GM23338 (cell line): ENCODE measurements around the gene CDH8. TPM values are rescaled to one million over a fixed set of nuclear protein-coding genes. Genes with fewer than 3 reads are reported as not detected.

Experiments used
- ATAC-seq: fragments of 200-7000 bp; cut with Tn5 transposase; 3 replicates; pipeline ENCODE4 v1.9.1; 2020
- DNase-seq: peaks from one replicate; pipeline ENCODE4 v3.0.0-alpha.2; 2015; ENCODE audit warnings: low spot score
- H2AFZ ChIP-seq: fragments of 200-600 bp; sonication (generic); 2 replicates; pipeline ENCODE4 v1.8.0; 2016; ENCODE audit warnings: antibody characterized with exemption, mild to moderate bottlenecking, moderate library complexity
- H3F3A ChIP-seq: fragments of 200-600 bp; sonication (generic); replicated peaks from 2 replicates; pipeline ENCODE4 v1.8.0; 2017; ENCODE audit warnings: antibody characterized with exemption, mixed run types, low read depth
- H3K27ac ChIP-seq: fragments of 200-600 bp; sonication (generic); 2 replicates; pipeline ENCODE4 v1.6.1; 2016; ENCODE audit warnings: low read depth
- H3K27me3 ChIP-seq: fragments of 200-600 bp; sonication (generic); 2 replicates; pipeline ENCODE4 v1.8.0; 2016; ENCODE audit warnings: mild to moderate bottlenecking, mixed run types, moderate library complexity; ENCODE audit not compliant: insufficient read depth
- H3K36me3 ChIP-seq: fragments of 200-600 bp; sonication (generic); 2 replicates; pipeline ENCODE4 v1.8.0; 2016; ENCODE audit warnings: mild to moderate bottlenecking; ENCODE audit not compliant: insufficient read depth
- H3K4me1 ChIP-seq: fragments of 200-600 bp; sonication (generic); 2 replicates; pipeline ENCODE4 v1.8.0; 2016; ENCODE audit warnings: mild to moderate bottlenecking, moderate library complexity; ENCODE audit not compliant: insufficient read depth
- H3K4me2 ChIP-seq: fragments of 200-600 bp; sonication (generic); 2 replicates; pipeline ENCODE4 v1.7.1; 2017; ENCODE audit warnings: mixed run types
- H3K4me3 ChIP-seq: fragments of 200-600 bp; sonication (generic); 2 replicates; pipeline ENCODE4 v1.6.1; 2016; ENCODE audit warnings: mixed run types
- H3K79me2 ChIP-seq: fragments of 200-600 bp; sonication (generic); replicated peaks from 2 replicates; pipeline ENCODE4 v1.8.0; 2017; ENCODE audit warnings: mild to moderate bottlenecking; ENCODE audit not compliant: insufficient read depth
- H3K9me2 ChIP-seq: fragments of 200-600 bp; sonication (generic); 2 replicates; pipeline ENCODE4 v1.8.0; 2017; ENCODE audit not compliant: insufficient read depth
- H4K20me1 ChIP-seq: fragments of 200-600 bp; sonication (generic); replicated peaks from 2 replicates; pipeline ENCODE4 v1.8.0; 2017; ENCODE audit warnings: mild to moderate bottlenecking; ENCODE audit not compliant: insufficient read depth
- H3K27ac Mint-ChIP-seq: 2 replicates; pipeline ENCODE4 v1.8.0; 2020; ENCODE audit warnings: inconsistent platforms, mild to moderate bottlenecking, moderate library complexity, mixed read lengths
- H3K27me3 Mint-ChIP-seq: 3 replicates; pipeline ENCODE4 v1.8.0; 2022; ENCODE audit warnings: low read depth, mild to moderate bottlenecking, moderate library complexity, mixed read lengths, inconsistent platforms; ENCODE audit not compliant: insufficient read depth, poor library complexity
- H3K36me3 Mint-ChIP-seq: 3 replicates; pipeline ENCODE4 v1.8.0; 2021; ENCODE audit warnings: low read depth, mild to moderate bottlenecking, inconsistent platforms, moderate library complexity, mixed read lengths
- H3K4me1 Mint-ChIP-seq: 3 replicates; pipeline ENCODE4 v1.8.0; 2020; ENCODE audit warnings: mild to moderate bottlenecking, inconsistent platforms, mixed read lengths
- H3K4me3 Mint-ChIP-seq: 3 replicates; pipeline ENCODE4 v1.8.0; 2021; ENCODE audit warnings: moderate library complexity, mild to moderate bottlenecking, inconsistent platforms, mixed read lengths
- H3K9me3 Mint-ChIP-seq: 3 replicates; pipeline ENCODE4 v1.8.0; 2020; ENCODE audit warnings: moderate library complexity, mild to moderate bottlenecking, inconsistent platforms, mixed read lengths
- CREB1 ChIP-seq: fragments of 250-450 bp; sonication (Bioruptor Pico); IDR thresholded peaks from 2 replicates; pipeline ENCODE4 v1.5.0; 2020; ENCODE audit warnings: low read depth, mild to moderate bottlenecking, moderate library complexity
- CTCF ChIP-seq, 2 experiments: fragments of 200-600 bp in 1 of 2; sonication (generic) in 1 of 2; conservative IDR thresholded peaks; 2 replicates each; pipeline versions ENCODE4 v1.5.1 to v1.6.1; 2016 to 2017; ENCODE audit warnings: antibody characterized with exemption in 2 of 2, low read depth in 2 of 2, mild to moderate bottlenecking in 2 of 2, moderate library complexity in 1 of 2
- EZH2 ChIP-seq: fragments of 200-600 bp; sonication (generic); IDR thresholded peaks from one replicate; pipeline ENCODE4 v1.8.0; 2017; ENCODE audit warnings: antibody characterized with exemption, mild to moderate bottlenecking, low read depth; ENCODE audit not compliant: unreplicated experiment
- EZH2phosphoT487 ChIP-seq: fragments of 200-600 bp; sonication (generic); IDR thresholded peaks from one replicate; pipeline ENCODE4 v1.8.1; 2018; ENCODE audit warnings: antibody characterized with exemption; ENCODE audit not compliant: unreplicated experiment
- JUNB ChIP-seq: IDR thresholded peaks from one replicate; pipeline ENCODE4 v1.6.1; 2016; ENCODE audit warnings: antibody characterized with exemption; ENCODE audit not compliant: unreplicated experiment
- NANOG ChIP-seq: IDR thresholded peaks from 2 replicates; pipeline ENCODE4 v1.6.1; 2016; ENCODE audit warnings: antibody characterized with exemption, borderline replicate concordance
- POLR2AphosphoS5 ChIP-seq: IDR thresholded peaks from 2 replicates; pipeline ENCODE4 v1.6.1; 2016; ENCODE audit warnings: antibody characterized with exemption, low read depth
- STAT1 ChIP-seq: IDR thresholded peaks from one replicate; pipeline ENCODE4 v1.6.1; 2016; ENCODE audit warnings: antibody characterized with exemption; ENCODE audit not compliant: unreplicated experiment
- ZNF114 ChIP-seq: fragments of 250-450 bp; sonication (Bioruptor Pico); IDR thresholded peaks from 2 replicates; pipeline ENCODE4 v1.5.0; 2020; ENCODE audit warnings: mild to moderate bottlenecking, moderate library complexity
- ZNF331 ChIP-seq: fragments of 250-450 bp; sonication (Bioruptor Pico); IDR thresholded peaks from 2 replicates; pipeline ENCODE4 v1.5.0; 2020; ENCODE audit warnings: low read depth, mild to moderate bottlenecking, moderate library complexity
- polyA plus RNA-seq: library from polyadenylated mRNA; unstranded; fragments of >200 nt; fragmentation: Nextera tagmentation; extraction: Ambion mirVana; gene quantifications from 2 replicates; pipeline ENCODE4 v1.2.1, GENCODE V29; 2016
- total RNA-seq: library from RNA; depleted of rRNA; stranded (reverse); fragments of >200 nt; shearing (Covaris generic); gene quantifications from 2 replicates; pipeline ENCODE4 v1.2.3, GENCODE V29; 2014
- TF ChIP-seq, protein P1 (sequence below): fragments of 250-450 bp; sonication (Bioruptor Pico); IDR thresholded peaks from 2 replicates; pipeline ENCODE4 v1.5.0; 2020; ENCODE audit warnings: mild to moderate bottlenecking, moderate library complexity
- TF ChIP-seq, protein P2 (sequence below): IDR thresholded peaks from 2 replicates; pipeline ENCODE4 v1.6.1; 2016; ENCODE audit warnings: antibody characterized with exemption
- TF ChIP-seq, protein P3 (sequence below): IDR thresholded peaks from one replicate; pipeline ENCODE4 v1.6.1; 2018; ENCODE audit warnings: antibody characterized with exemption; ENCODE audit not compliant: unreplicated experiment

Gene CDH8
- total and polyA plus RNA-seq, 2 experiments from 2014 or later, result 10.2 to 11.7 TPM

DNA sequence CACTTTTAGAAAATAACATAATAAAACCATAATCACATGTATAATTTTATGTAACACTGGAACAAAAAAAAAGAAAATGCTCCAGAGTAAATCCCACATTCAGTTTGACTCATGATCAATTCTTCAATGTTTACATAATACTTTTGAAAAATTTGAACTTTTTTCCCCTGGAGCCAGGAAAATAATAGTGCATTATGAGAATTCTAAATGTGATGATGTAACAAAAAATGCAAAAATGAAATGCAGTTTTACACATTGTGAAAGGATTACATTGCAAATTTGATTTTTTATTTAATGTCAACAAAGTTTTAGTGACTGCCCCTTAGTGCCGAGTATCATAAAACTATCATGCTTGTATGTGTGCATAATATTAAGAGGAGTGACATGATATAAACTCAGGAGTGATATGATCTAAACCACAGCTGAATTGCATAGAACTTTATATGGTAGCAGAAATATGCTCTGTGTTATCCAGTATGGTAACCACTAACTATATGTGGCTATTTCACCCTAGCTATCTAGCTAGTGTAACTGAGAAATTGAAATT is 238.2 kb downstream of the CDH8 start:
- no peaks in the 10 kb centered on the region for H3K36me3 Mint-ChIP-seq
- H3F3A ChIP-seq, result no peaks in the 10 kb centered on the region
- H3K4me3 Mint-ChIP-seq, result no peak overlapping the region
- H3K27me3 ChIP-seq, result no peaks in the 10 kb centered on the region
- H3K27ac ChIP-seq, result no peak overlapping the region
- no peak for TF ChIP-seq EZH2phosphoT487
- no peak for TF ChIP-seq CREB1
- no peak for TF ChIP-seq POLR2AphosphoS5
- TF ChIP-seq JUNB, result no peak
- TF ChIP-seq STAT1, result no peak
- TF ChIP-seq, protein P1, sequence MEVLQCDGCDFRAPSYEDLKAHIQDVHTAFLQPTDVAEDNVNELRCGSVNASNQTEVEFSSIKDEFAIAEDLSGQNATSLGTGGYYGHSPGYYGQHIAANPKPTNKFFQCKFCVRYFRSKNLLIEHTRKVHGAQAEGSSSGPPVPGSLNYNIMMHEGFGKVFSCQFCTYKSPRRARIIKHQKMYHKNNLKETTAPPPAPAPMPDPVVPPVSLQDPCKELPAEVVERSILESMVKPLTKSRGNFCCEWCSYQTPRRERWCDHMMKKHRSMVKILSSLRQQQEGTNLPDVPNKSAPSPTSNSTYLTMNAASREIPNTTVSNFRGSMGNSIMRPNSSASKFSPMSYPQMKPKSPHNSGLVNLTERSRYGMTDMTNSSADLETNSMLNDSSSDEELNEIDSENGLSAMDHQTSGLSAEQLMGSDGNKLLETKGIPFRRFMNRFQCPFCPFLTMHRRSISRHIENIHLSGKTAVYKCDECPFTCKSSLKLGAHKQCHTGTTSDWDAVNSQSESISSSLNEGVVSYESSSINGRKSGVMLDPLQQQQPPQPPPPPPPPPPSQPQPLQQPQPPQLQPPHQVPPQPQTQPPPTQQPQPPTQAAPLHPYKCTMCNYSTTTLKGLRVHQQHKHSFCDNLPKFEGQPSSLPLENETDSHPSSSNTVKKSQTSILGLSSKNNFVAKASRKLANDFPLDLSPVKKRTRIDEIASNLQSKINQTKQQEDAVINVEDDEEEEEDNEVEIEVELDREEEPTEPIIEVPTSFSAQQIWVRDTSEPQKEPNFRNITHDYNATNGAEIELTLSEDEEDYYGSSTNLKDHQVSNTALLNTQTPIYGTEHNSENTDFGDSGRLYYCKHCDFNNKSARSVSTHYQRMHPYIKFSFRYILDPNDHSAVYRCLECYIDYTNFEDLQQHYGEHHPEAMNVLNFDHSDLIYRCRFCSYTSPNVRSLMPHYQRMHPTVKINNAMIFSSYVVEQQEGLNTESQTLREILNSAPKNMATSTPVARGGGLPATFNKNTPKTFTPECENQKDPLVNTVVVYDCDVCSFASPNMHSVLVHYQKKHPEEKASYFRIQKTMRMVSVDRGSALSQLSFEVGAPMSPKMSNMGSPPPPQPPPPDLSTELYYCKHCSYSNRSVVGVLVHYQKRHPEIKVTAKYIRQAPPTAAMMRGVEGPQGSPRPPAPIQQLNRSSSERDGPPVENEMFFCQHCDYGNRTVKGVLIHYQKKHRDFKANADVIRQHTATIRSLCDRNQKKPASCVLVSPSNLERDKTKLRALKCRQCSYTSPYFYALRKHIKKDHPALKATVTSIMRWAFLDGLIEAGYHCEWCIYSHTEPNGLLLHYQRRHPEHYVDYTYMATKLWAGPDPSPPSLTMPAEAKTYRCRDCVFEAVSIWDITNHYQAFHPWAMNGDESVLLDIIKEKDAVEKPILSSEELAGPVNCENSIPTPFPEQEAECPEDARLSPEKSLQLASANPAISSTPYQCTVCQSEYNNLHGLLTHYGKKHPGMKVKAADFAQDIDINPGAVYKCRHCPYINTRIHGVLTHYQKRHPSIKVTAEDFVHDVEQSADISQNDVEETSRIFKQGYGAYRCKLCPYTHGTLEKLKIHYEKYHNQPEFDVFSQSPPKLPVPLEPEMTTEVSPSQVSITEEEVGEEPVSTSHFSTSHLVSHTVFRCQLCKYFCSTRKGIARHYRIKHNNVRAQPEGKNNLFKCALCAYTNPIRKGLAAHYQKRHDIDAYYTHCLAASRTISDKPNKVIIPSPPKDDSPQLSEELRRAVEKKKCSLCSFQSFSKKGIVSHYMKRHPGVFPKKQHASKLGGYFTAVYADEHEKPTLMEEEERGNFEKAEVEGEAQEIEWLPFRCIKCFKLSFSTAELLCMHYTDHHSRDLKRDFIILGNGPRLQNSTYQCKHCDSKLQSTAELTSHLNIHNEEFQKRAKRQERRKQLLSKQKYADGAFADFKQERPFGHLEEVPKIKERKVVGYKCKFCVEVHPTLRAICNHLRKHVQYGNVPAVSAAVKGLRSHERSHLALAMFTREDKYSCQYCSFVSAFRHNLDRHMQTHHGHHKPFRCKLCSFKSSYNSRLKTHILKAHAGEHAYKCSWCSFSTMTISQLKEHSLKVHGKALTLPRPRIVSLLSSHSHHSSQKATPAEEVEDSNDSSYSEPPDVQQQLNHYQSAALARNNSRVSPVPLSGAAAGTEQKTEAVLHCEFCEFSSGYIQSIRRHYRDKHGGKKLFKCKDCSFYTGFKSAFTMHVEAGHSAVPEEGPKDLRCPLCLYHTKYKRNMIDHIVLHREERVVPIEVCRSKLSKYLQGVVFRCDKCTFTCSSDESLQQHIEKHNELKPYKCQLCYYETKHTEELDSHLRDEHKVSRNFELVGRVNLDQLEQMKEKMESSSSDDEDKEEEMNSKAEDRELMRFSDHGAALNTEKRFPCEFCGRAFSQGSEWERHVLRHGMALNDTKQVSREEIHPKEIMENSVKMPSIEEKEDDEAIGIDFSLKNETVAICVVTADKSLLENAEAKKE (CRISPR knock-in tag), result no peak
- no peak for TF ChIP-seq EZH2
- no peak for TF ChIP-seq ZNF114
- TF ChIP-seq CTCF (conservative IDR thresholded peaks at IDR 0.05; ENCODE audit: low read depth in 2 of 2), result no peak
- no peak for TF ChIP-seq ZNF331 (CRISPR knock-in tag)
- TF ChIP-seq, protein P2, sequence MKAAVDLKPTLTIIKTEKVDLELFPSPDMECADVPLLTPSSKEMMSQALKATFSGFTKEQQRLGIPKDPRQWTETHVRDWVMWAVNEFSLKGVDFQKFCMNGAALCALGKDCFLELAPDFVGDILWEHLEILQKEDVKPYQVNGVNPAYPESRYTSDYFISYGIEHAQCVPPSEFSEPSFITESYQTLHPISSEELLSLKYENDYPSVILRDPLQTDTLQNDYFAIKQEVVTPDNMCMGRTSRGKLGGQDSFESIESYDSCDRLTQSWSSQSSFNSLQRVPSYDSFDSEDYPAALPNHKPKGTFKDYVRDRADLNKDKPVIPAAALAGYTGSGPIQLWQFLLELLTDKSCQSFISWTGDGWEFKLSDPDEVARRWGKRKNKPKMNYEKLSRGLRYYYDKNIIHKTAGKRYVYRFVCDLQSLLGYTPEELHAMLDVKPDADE, result no peak
- TF ChIP-seq NANOG, result no peak
- TF ChIP-seq, protein P3, sequence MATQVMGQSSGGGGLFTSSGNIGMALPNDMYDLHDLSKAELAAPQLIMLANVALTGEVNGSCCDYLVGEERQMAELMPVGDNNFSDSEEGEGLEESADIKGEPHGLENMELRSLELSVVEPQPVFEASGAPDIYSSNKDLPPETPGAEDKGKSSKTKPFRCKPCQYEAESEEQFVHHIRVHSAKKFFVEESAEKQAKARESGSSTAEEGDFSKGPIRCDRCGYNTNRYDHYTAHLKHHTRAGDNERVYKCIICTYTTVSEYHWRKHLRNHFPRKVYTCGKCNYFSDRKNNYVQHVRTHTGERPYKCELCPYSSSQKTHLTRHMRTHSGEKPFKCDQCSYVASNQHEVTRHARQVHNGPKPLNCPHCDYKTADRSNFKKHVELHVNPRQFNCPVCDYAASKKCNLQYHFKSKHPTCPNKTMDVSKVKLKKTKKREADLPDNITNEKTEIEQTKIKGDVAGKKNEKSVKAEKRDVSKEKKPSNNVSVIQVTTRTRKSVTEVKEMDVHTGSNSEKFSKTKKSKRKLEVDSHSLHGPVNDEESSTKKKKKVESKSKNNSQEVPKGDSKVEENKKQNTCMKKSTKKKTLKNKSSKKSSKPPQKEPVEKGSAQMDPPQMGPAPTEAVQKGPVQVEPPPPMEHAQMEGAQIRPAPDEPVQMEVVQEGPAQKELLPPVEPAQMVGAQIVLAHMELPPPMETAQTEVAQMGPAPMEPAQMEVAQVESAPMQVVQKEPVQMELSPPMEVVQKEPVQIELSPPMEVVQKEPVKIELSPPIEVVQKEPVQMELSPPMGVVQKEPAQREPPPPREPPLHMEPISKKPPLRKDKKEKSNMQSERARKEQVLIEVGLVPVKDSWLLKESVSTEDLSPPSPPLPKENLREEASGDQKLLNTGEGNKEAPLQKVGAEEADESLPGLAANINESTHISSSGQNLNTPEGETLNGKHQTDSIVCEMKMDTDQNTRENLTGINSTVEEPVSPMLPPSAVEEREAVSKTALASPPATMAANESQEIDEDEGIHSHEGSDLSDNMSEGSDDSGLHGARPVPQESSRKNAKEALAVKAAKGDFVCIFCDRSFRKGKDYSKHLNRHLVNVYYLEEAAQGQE, result no peak
- H3K4me1 ChIP-seq, result peaks cover 5% of the 10 kb centered on the region; the same call in 1 of the 2 replicates
- H3K27ac Mint-ChIP-seq, result no peak overlapping the region
- no peaks in the 10 kb centered on the region for H3K79me2 ChIP-seq
- H3K4me1 Mint-ChIP-seq, result no peaks in the 10 kb centered on the region; the same call in 2 of the 3 replicates
- H2AFZ ChIP-seq, result no peak overlapping the region
- no peaks in the 10 kb centered on the region for H3K36me3 ChIP-seq
- no peaks in the 10 kb centered on the region for H3K27me3 Mint-ChIP-seq
- ATAC-seq (no peak), DNase-seq (no peak)
- no peak overlapping the region for H3K4me2 ChIP-seq
- peaks cover 12% of the 10 kb centered on the region; the same call in 1 of the 2 replicates for H3K9me2 ChIP-seq
- no peaks in the 10 kb centered on the region for H3K9me3 Mint-ChIP-seq
- H4K20me1 ChIP-seq, result no peaks in the 10 kb centered on the region
- no peak overlapping the region for H3K4me3 ChIP-seq
